Renal cortical epithelial cell (primary cell): Measurements from ENCODE around the gene KIAA1671. TPM values are rescaled to one million over a fixed set of nuclear protein-coding genes. Genes with fewer than 3 reads are reported as not detected.
A peak's percentile ranks its signal among the peaks of the same experiment; 100 is the strongest.

Experiments used
- DNase-seq: peaks from one replicate; pipeline ENCODE4 v3.0.0-alpha.2; 2011; ENCODE audit warnings: low read depth
- total RNA-seq: library from RNA; depleted of rRNA; stranded (reverse); fragments of >200 nt; gene quantifications from 2 replicates; pipeline ENCODE4 v1.2.3, GENCODE V29; 2014

Gene KIAA1671
- total RNA-seq, 1 donor from 2014 or later, result 31.1 TPM

- no peak for DNase-seq
Measured at GRCh38 chr22:24981066-24981465, 28.6 kb downstream of the KIAA1671 start.

GRCh38 chr22:24981656-24982055, 29.1 kb downstream of the KIAA1671 start:
- no peak for DNase-seq

- DNase-seq, result peak; percentile 29
Measured at GRCh38 chr22:24982301-24983056, 30.0 kb downstream of the KIAA1671 start.

GRCh38 chr22:24983151-24983550, 30.6 kb downstream of the KIAA1671 start:
- DNase-seq, result no peak

- no peak for DNase-seq
Measured at GRCh38 chr22:24984122-24984521, 31.6 kb downstream of the KIAA1671 start.

GRCh38 chr22:24985826-24986214, 33.3 kb downstream of the KIAA1671 start:
- DNase-seq, result peak; percentile 30

GRCh38 chr22:24986816-24987215, 34.3 kb downstream of the KIAA1671 start:
- no peak for DNase-seq

- DNase-seq, result no peak
Measured at GRCh38 chr22:24989135-24989534, 36.6 kb downstream of the KIAA1671 start.

GRCh38 chr22:24989541-24989951, 37.0 kb downstream of the KIAA1671 start:
- no peak for DNase-seq

- no peak for DNase-seq
Measured at GRCh38 chr22:24990344-24990905, 37.9 kb downstream of the KIAA1671 start.

GRCh38 chr22:24992946-24993345, 40.4 kb downstream of the KIAA1671 start:
- no peak for DNase-seq

GRCh38 chr22:24994070-24994763, 41.7 kb downstream of the KIAA1671 start:
- DNase-seq, result peak; percentile 84

- DNase-seq, result no peak
Measured at GRCh38 chr22:24995649-24996180, 43.2 kb downstream of the KIAA1671 start.

GRCh38 chr22:24996420-24996952, 44.0 kb downstream of the KIAA1671 start:
- DNase-seq, result peak; percentile 52

GRCh38 chr22:24997023-24997422, 44.5 kb downstream of the KIAA1671 start:
- no peak for DNase-seq

- DNase-seq, result no peak
Measured at GRCh38 chr22:25000686-25001085, 48.2 kb downstream of the KIAA1671 start.

GRCh38 chr22:25002241-25002985, 49.9 kb downstream of the KIAA1671 start:
- DNase-seq, result no peak

GRCh38 chr22:25006354-25006753, 53.8 kb downstream of the KIAA1671 start:
- DNase-seq, result no peak

GRCh38 chr22:25007444-25008106, 55.1 kb downstream of the KIAA1671 start:
- peak; percentile 78 for DNase-seq

- peak; percentile 99 for DNase-seq
Measured at GRCh38 chr22:25008666-25009065, 56.1 kb downstream of the KIAA1671 start.

- DNase-seq, result no peak
Measured at GRCh38 chr22:25012741-25013143, 60.2 kb downstream of the KIAA1671 start.
